NCI-H226 (cell line): ENCODE results near the gene CTBS.
"Not testable (repeated sequence)": the region's sequence is repeated elsewhere in the genome, so short reads cannot be mapped to it uniquely, and the experiment has no call there.

ENCODE experiments used
- DNase-seq: peaks from one replicate; pipeline ENCODE4 v3.0.0-alpha.2; 2015

Gene CTBS, protein sequence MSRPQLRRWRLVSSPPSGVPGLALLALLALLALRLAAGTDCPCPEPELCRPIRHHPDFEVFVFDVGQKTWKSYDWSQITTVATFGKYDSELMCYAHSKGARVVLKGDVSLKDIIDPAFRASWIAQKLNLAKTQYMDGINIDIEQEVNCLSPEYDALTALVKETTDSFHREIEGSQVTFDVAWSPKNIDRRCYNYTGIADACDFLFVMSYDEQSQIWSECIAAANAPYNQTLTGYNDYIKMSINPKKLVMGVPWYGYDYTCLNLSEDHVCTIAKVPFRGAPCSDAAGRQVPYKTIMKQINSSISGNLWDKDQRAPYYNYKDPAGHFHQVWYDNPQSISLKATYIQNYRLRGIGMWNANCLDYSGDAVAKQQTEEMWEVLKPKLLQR

DNA sequence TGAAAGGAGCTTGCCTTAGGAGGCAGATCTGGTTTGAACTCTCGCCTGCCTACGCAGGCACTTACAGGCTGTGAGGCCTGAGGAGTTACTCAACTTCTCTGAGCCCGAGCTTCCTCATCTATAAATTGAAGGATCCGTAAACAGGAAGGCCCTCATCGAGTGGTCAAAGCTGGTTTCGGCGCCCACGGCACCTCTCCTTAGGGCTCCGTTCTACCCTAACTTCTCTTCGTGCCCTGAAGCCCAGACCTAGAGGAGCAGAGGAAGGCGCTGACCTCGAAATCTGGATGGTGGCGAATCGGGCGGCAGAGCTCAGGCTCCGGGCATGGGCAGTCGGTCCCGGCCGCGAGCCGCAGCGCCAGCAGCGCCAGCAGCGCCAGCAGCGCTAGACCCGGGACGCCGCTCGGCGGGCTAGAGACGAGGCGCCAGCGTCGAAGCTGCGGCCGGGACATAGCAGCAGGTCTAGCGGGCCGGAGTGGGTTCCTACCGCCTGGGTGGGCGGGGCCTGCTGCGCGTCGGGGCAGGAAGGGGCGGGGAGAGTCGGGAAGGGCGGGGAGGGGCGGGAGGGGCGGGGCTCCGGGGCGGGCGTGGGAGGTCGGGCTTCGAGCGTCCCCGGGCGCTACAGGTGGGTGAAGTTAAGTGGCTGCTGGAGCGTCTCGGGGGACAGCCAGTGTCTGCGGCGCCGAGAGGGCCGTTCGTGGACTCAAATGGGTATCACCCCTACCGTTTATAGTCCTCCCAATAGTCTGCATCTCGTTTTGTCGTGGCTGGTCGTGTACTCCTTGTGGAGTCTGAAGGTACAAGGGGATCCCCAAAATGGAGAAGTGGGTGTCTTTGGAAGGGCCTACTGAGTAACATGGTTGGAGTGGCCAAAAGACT lies at the start of gene CTBS:
Gene CTBS, minus strand, starts transcription at position 474 of the 876 bp plus-strand sequence. Its CDS starts 25 bp downstream, at position 449.
- DNase-seq: peak; percentile 72

DNA sequence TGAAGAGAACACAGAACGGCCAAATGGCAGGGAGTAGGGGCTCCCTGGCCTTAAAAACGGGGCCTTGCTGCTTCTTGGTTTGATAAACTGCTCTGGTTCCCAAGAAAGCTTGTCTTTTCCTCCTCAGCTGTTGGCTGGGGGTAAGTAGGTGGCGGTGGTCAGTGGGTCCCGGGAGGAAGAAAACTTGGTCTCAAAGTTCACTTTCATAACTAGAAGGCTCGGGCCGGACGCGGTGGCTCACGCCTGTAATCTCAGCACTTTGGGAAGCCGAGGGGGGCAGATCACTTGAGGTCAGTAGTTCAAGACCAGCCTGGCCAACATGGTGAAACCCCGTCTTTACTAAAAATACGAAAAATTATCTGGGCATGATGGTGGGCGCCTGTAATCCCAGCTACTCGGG lies 47.3 kb upstream of the CTBS start:
- no peak for DNase-seq

DNA sequence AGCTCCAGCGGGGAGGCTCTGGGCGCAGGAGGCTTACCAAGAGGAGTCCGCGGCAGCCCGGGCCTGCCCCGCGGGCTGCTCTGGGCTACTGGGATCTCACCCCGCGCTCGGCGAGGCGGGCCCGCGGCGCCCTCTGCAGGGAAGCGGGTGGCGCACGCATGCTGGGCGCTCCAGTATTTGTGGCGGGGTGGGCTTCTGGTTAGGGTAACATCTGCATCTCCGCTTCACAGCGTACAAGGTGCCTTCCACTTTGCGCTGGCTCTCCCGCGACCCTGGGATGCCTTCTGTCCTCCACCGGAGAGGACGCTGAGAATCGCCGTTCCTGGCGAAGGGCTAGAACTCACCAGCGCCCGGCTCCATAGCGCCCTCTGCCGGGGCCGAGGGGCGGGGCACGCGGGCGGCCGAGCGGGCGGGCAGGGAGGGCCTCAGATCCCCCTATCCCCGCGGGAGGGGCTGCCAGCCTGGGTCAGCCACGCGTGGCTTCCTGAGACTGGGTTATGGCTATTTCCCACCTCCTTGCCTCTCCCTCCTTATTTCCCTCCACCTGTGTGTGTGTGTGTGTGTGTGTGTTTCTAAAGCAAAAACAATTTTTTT lies 46.6 kb upstream of the CTBS start:
- DNase-seq: peak; percentile 79

DNA sequence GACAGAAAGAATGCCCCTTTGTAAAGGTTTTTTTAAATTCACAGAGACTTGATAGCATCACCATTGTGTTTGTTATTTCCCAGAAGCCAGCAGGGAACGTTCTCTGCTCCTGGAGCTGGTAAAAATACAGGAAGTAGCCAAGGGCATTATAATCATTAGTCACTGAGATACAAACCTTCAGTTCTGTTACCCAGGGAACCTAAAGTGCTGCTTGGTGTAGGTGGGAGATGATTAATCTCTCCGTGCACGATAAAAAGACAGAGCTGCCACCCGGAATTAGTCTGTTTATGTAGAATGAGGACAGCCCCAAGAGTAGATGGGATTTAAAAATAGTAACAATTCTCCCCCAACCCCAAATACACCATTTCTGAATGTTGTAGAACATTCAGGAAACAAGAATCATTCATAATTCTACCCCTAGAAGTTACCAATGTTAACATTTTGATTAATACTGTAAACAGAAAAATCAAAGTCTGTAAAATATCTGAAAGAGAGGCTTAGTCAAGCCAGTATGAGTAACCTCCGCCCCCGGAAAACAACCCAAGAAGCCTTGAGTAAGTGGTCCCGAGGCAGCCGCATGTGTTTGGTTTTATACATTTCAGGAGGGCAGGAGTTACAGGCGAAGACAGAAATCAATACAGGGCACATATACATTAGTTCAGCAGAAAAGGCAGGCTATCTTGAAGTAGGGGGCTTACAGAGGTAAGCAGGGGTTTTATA lies 45.3 kb upstream of the CTBS start:
- peak; percentile 80 for DNase-seq

DNA sequence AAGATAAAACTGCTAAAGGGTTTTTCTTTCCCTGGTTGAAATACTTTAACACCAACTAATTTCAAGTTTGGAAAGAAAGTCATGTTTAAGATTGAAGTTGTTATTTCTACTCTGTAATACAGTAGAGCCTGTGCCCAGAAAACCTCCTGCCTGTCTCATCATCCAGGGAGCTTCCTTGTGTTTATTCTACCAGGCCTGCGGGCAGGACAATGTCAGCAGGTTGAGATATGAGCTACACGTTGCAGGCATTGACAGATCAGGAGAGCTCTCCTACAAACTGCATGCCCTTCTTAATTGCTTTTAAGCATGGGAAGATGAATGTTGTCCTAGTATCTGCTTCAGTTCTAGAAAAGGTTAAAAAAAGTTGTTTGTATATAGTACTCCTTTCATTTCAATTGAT lies 43.1 kb upstream of the CTBS start:
- no peak for DNase-seq

DNA sequence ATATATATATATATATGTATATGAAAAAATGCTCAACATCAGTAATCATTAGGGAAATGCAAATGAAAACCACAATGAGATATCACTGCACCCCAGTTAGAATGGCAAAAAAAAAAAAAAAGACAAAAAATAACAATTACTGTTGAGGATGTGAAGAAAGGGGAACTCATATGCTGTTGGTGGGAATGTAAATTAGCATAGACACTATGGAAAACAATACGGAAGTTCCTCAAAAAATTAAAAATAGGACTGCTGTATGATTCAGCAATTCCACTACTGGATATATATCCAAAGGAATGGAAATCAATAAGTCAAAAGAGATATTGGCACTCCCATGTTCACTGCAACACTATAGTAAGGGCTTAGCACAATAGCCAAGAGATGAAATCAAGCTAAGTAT lies 41.5 kb upstream of the CTBS start:
- no peak for DNase-seq

DNA sequence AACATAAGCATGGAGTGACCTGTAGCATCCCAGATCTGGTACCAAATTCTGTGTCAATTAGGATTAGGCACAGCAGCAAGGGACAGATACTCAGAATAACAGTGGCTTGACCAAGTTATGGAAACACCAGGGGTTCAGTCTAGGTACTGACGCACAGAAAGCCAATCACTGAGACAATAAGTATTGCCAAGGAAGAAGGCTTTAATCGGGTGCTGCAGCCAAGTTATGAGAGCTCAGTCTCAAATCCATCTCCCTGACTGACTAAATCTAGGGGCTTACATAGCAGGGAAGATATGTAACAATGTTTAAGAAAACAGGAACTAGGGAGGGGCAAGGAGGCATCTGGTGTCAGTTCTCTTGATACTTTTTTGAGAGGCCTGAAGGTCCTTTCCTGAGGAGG lies 39.6 kb upstream of the CTBS start:
- no peak for DNase-seq

DNA sequence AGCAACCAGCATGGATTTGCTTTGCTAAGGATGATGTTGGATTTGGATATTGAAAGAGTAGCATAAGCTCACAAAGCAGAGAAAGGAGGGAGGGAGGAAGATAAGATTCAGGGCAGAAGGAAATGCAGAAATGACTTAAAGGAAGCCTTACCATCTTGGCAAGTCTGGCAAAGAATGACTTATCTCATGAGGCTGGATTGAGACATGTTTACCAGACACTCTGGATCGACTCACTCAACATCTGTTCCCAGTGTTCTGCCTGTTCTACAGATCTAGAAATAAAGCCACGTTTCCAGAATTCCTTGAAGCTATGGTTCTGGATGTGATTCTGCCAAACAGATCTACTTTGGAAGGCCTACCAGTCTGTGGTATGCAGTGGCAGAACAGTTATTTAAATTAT lies 38.8 kb upstream of the CTBS start:
- no peak for DNase-seq

DNA sequence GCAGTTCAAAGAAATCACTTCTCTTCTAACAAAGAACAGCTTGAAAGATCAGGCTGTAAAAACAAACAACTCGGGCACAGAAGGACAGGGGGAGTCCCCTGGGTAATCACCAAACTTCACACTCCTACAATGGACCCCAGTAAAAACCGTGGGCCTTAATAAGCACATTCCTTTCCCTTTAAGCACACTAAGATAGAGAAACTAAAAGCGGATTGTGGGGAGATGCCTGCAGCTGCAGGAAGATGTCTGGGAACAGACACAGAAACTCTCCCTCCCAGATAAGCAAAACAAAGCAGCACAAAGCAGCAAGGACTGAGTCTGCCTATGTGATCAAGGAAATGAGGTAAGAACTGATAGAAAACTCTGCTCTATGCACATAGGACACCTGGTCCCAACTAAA lies 37.6 kb upstream of the CTBS start:
- DNase-seq: no peak

DNA sequence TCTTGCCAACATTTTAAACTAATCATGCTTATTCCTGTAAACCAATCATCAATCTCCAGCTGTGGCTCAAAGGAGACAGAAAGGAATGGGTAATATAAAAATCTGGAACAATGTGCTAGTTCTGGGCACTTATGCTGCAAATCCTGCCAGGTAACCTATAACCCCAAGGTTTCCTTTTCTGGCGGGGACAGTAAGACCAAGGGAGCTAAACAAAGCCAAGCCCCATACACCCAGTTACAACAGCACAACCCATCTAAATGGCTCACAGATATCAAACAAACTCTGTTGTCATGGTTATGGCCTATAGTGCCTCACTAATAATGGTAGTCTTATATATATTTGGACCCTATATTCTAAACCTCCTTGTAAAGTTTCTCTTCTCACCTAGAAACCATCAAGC lies 36.9 kb upstream of the CTBS start:
- no peak for DNase-seq

DNA sequence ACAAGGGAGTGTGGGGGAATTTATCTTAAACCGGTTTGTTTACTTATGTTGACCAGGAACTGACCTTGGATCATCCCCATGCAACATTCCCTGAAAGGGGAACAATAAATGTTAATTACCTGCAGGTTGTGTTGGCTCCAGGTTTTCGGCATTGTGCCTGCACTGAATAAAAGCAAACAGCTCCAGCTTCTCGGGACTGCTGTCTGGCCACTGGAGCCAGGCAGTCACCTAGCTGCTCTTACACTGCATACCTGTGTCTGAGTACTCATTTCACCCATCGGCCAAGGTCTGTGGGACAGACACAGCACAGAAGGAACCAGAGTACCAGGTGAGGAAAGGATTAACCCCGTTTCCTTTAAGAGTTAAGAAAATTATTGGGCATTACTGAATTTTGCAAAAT lies 32.7 kb upstream of the CTBS start:
- DNase-seq: no peak

DNA sequence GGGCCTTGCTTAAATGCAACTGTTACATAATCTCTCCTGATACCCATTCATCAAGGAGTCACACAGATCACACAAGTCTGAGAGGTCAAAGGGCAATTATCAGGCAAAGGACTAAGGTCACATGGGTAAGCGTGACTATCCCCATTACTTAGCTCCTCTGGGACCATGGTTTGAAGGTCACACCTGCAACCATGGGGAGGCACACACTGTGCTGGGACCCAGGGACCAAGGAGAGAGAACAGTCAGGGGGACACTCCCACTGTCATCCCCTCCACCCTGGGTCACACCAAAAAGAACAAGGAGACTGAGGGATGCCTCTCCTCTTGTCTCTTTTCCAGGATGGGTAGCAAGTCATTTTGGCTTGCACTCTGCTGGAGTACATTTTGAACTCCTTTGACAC lies 30.9 kb upstream of the CTBS start:
- DNase-seq: no peak

DNA sequence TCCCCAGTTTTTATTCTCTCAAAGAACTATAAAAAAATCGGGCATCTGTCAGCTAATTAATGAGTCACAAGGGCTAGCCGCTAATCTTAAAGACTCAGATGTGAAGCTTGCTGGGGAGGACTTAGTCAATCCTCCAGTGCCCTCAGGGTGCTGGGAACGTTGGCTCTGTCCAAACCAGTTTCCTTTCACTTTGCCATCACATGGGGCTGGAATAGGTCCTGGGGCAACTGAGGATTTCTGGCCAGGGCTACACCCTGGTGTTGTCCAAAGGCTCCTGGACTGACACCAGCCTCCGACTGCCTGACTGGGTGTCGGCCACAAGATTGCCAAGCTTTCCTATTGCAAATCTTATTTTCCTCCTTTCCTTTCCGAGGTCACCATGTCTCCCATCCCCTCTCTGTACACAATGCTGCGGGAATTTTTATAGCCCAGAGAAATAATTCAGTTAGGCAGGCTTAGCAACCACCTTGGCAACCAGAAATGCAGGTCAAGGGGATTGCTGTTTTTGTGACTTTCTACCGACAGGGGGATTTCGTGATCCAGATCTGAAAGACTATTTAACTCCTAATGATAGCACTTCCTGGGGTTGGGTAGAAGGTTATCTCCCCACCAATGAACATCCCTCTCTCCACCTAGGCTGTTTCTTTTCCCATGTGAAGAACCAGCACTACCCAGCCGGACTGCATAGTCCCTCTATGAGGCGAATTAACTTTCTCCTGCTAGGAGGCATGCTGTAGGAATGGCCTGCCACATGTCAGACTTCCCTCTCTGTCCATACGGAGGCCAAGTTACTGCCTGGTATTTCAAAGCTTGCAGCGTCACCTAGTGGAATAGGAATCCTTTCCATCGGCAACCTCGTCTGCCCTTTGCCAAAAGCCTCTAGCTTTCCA lies 29.9 kb upstream of the CTBS start:
- peak; percentile 93 for DNase-seq

DNA sequence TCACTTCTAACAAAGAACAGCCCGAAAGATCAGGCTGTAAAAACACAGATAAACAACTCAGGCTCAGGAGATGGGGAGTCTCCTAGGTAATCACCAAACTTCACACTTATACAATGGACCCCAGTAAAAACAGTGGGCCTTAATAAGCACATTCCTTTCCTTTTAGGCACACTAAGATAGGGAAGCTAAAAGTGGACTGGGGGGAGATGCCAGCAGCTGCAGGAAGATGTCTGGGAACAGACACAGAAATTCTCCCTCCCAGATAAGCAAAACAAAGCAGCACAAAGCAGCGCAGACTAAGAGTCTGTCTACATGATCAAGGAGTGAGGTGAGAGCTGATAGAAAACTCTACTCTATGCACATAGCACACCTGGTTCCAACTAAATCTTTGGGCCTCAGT lies 29.0 kb upstream of the CTBS start:
- DNase-seq: peak; percentile 80

DNA sequence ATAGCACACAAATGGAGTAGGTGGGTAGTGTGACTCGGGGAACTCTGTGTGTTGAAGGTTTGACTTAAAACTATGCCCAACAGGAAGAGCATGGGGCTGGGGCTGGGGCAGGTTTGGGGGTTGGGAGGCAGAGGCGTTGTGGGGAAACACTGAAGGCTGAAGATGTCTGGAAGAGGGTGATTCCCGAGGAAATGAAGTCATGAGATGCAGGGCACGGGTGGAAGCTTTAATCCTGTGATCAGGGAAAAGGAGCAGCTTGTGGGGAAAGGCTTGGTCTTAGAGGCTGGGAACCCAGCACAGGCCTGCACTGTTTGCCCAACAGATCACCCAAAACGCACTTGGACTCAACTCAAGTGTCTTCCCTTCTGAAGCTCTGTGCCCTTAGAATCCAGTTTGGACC lies 26.6 kb upstream of the CTBS start:
- no peak for DNase-seq

DNA sequence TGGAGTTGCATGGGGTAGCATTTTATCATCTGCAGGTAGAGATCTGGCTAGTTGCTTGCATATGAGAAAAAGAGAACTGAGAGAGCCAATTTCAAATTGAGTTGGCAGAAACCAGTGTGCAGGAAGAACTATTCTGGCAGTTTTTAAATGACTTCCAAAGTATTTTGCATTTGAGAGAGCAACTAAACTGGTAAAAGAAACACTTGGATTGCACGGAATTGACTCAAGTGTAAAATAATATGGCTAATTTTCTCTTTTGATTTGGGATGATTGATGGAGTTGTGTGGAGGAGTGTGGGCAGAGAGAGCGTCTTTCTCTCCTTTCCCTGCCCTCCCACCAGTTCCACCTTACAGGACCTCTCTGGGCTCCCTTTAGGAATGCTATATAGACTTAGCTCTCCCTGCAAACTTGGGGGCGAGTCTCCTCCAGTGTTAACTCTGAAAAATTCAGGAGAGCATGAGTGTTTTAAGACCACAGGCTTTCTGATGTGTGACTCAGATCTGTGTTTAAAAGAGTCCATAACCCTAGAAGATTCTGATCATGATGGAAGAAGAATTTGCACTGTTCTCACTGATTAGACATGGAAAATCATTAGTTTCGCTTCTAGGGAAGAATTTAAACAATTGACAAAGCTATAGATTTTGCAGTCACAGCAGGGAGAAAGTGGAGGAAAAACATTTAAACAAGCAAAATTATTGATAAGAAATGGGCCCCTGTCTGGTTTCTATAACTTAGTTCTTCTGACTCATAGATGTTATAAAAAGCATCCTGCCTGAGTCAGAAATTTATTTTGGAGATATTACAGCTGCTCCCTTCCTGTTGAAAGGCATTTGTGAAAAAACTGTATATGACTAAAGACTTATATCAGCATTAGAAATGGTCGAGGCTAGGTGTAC lies 24.9 kb upstream of the CTBS start:
- peak; percentile 73 for DNase-seq

DNA sequence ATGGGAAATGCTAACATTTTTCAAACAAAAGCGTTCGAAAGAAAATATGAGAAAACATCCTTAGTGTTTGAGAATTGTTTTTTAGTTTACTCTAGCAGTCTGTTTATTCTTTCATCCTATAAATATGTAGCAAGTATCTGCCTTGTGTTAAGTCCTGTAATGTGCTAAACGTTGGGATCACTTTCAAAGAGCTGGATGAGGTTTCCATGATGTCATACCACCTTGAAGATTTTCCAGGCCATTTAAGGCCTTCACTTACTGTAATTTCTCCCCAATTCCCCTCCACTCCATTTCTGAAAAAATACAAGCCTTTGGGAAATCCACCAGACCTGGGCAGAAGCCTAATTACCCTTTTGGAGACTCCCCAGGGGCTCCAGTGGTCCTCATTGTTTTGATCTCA lies 24.2 kb upstream of the CTBS start:
- DNase-seq: no peak

DNA sequence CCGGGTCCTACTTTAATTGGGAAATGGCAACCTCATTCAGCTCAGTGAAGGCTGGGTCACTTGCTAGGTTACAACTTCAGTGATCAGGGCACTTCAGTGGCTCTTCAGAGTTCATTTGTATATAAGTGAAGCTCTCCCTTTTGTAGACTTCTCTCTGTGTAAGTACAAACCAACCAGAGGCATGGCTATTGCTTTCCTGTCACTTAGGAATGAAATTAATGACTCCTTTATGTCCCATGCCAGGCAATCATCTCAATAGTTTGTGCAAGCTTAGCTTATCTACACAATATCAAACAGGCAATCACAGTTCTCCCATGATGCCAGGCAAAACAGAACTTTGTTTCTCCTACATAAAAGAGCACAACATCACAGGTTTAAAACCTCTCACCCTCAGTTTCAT lies 22.8 kb upstream of the CTBS start:
- no peak for DNase-seq

DNA sequence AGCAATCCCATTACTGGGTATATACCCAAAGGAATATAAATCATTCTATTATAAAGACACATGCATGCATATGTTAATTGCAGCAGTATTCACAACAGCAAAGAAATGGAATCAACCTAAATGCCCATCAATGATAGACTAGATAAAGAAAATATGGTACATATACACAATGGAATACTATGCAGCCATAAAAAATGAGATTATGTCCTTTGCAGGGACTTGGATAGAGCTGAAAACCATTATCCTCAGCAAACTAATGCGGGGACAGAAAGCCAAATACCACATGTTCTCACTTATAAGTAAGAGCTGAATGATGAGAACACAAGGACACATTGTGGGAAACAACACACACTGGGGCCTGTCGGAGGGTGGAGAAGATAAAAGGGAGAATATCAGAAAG lies 20.7 kb upstream of the CTBS start:
- not testable (repeated sequence) for DNase-seq

DNA sequence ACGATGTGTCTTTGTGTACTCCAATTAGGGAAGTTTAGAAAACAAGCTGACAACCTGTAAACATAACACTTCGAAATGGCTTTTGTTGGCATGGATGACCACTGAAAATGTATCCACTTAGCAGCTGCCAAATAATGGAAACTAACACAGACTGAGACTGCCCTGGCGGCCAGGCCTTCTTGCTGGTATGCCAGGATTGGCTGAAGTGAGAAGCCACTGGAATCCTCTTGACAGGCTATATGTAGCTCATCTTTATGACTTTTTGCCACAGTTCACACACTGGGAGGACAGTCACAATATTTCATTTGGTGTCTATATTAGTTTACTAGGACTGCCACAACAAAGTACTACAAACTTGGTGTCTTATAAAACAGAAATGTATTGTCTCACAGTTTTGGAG lies 12.9 kb upstream of the CTBS start:
- no peak for DNase-seq

DNA sequence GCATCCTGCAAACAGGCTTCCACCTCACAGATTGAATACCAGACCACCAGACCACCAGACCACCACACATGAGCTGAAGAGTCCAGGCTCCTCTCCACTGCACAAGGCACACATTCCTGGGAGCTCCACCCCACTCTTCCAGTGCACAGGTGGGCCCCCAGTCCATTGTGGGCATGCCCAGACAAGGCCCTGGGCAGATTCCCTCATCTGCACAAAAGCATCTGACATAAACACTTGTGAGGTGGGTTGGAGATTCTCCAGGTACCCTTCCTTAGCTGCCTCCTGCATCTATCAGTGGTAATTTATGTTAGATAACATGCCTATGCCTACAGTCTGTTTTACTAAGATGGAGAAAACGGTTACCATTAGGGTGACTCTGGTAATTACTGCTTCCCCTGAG lies 11.6 kb upstream of the CTBS start:
- DNase-seq: no peak
